GM21447 (cell line): ENCODE measurements around the gene UBR3.
"Not testable (repeated sequence)": the region's sequence is repeated elsewhere in the genome, so short reads cannot be mapped to it uniquely, and the experiment has no call there.

ENCODE experiments used
- ATAC-seq: cut with Tn5 transposase; IDR thresholded peaks from one replicate; pipeline ENCODE4 v1.9.1; 2021; ENCODE audit not compliant: unreplicated experiment

The UBR3 gene

GRCh38 chr2:169945515-169945914 is 118.3 kb downstream of the UBR3 start:
- no peak for ATAC-seq

GRCh38 chr2:169946092-169946491 is 118.8 kb downstream of the UBR3 start:
- ATAC-seq: no peak

DNA sequence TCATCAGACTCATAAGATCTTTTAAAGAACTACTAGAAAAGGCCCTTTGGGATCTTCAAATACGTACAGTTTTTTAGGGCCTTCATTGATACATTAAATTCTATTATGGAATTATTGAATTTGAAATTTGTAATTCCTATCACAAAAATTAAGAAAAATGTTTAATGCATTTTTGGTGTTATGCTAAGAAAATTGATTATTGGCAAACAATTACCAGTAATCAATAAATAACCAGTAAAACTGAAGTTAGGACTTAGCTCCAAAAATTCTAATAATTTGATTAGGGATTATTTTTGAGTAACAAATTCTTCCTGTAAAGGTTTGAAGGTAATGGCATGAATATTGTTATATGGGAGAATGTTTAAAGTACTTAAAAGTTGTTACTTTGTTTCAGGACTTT is 119.3 kb downstream of the UBR3 start:
- no peak for ATAC-seq

DNA sequence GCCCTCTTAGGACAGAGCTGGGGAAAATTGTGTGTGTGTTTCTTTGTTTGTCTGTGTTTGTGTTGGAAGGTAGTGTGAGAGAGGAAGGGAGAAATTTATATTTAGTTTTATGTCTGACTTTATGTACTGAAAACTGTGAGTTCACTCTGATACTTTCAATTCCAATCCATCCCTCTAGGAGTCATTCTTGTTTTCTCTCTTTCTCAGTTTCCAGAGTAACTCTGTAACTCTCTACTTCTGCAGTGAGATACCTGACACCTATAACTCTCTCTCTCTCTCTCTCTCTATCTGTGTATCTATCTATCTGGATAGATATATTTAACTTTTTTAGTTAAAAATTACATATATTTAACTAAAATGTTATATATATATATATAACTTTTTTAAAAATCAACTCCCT is 128.7 kb downstream of the UBR3 start:
- ATAC-seq: no peak

DNA sequence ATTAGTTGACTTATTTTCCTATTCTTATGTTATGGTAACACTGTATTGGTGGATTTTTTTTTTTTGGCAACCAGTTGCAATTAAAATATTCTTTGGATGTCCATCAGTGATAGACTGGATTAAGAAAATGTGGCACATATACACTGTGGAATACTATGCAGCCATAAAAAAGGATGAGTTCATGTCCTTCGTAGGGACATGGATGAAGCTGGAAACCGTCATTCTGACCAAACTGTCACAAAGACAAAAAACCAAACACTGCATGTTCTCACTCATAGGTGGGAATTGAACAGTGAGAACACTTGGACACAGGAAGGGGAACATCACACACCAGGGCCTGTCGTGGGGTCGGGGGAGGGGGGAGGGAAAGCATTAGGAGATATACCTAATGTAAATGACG is 130.0 kb downstream of the UBR3 start:
- not testable (repeated sequence) for ATAC-seq

DNA sequence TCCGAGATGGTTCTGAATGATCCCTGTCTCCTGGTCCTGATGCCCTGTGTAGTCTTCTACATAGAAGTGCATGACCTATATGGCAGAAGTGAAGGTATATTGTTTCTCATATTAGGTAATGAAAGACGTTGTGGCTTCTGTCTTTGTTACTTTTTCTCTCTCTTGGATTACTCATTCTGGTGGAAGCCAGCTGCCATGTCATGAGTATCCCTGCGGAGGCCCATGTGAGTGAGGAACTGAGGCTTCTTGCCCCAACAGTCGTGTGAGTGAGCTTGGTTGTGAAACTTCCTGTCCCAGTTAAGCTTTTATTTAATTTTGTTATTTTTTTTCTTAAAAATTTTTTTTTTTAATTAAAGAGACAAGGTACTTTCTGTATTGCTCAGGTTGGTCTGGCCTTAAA is 134.7 kb downstream of the UBR3 start:
- no peak for ATAC-seq

GRCh38 chr2:169963786-169964185 is 136.5 kb downstream of the UBR3 start:
- no peak for ATAC-seq

- ATAC-seq: no peak
These were observed 137.5 kb downstream of the UBR3 start for GRCh38 chr2:169964740-169965139.

GRCh38 chr2:169965495-169965894 is 138.2 kb downstream of the UBR3 start:
- no peak for ATAC-seq

DNA sequence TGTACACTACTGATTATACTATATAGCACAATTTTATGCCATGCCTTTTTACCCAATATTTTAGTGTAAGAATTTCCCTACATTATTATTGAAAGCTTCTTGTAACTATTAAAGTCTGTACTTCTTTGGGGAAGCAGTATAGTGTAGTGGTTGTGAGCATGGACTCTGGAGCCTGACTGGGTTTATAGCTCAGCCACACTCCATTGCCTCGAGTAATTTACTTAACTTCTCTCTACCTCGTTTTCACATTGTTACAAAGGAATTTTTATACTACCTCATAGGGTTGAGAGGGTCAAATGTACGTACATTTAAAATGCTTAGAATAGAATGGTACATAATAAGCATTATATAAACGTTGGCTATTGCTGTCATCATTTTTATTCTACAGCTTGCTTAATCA is 139.2 kb downstream of the UBR3 start:
- ATAC-seq: no peak

DNA sequence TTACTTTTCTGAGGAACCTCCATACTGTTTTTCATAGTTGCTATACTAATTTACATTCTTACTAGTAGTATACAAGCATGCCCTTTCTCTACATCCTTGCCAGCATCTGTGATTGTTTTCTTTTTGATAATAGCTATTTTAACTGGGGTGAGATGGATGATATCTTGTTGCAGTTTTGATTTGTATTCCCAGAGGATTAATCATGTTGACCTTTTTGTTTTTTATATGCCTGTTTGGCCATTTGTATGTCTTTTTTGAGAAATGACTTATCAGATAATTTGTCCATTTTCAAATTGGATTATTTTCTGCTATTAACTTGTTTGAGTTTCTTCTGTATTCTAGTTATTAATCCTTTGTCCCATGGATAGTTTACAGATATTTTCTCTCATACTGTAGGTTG is 141.5 kb downstream of the UBR3 start:
- no peak for ATAC-seq

DNA sequence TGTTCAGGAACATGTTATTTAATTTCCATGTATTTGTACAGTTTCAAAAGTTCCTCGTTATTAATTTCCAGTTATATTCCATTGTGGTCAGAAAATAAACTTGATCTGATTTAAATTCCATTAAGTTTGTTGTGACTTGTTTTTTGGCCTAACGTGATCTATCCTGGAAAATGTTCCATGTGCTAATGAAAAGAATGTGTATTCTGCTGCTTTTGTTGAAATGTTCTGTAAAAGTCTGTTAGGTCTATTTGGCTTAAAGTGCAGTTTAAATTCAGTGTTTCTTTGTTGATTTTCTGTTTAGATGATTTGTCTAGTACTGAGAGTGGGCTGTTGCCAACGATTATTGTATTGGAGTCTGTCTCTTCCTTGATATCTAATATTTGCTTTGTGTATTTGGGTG is 148.0 kb downstream of the UBR3 start:
- ATAC-seq: no peak

GRCh38 chr2:169976335-169976851 is 149.1 kb downstream of the UBR3 start:
- ATAC-seq: no peak

DNA sequence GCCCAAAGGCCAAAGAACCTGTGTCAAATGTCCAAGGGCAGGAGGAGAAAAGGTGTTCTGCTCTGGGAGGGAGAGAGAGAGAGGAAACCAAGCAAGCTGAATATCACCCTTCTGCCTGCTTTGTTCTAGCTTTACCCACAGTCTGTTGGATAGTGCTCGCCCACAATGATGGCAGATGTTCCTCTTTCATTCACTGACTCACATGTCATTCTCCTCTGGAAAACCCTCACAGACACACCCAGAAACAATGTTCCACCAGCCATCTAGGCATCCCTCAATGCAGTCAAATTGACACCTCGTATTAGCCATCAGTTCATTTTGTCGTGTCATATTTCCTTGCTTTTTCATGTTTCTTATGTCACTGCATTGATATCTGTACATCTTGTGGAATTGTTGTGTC is 150.3 kb downstream of the UBR3 start:
- no peak for ATAC-seq

DNA sequence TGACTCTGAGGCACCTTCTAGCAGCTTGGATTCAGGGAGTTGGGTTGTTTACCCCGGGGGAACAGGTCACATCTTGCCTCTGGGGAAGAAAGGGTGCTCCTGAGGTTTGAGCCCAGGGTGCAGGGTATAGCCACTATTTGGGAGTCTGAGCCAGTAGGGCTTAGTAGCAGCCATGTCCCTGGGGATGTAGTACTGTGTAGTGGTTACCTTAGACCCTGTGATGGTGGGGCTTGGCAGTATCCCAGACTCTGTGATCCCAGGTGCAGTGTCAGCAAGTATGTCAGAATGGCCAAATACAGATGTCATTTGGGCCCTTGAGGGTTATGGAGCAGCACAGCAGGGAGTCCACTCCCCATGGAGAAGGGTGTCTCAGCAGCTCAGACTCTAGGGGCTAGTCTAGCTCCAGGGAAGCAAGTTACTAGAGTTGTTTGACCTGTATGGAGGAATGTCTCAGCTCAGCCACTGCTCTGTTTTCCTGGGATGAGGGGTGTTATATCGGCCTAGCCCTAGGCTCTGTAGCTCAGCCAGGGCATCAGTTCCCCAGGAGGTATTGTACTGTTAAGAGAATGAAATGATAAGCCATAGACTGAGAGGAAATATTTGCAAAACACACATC is 151.3 kb downstream of the UBR3 start:
- ATAC-seq: no peak

DNA sequence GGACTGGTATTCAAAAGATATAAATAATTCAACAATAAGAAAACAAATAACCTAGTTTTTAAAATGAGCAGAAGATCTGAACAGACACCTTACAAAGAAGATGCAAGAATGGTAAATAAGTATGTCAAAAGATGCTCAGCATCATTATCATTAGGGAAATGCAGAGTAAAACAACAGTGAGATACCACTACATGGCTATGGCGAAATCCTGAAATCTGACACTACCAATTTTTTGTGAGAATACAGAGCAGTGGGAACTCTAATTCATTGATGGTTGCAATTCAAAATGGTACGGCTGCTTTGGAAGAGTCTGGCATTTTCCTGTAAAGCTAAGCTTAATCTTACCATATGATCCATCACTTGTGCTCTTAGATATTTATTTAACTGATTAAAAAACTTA is 151.8 kb downstream of the UBR3 start:
- no peak for ATAC-seq

DNA sequence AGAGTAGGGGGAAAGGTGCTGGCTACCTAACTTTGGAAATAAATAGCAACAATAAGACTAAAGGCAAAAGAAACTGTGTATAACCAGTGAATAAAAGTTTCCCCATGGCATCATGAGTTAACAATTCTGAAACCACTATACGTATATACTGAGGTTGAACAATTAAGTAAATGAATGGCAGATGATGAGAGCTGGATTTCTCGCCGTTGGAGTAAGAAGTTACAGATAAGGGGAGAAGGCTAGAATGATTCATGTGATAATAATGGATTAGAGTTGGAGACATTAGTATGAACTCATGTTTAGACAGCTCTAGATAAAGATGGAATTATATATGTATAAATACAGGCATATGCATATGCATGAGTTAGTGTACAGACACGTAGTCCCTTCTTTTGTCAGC is 152.7 kb downstream of the UBR3 start:
- no peak for ATAC-seq

GRCh38 chr2:169980643-169981042 is 153.4 kb downstream of the UBR3 start:
- ATAC-seq: no peak

- ATAC-seq: no peak
These were observed 155.7 kb downstream of the UBR3 start for GRCh38 chr2:169982929-169983328.

- ATAC-seq: no peak
These were observed 156.3 kb downstream of the UBR3 start for GRCh38 chr2:169983506-169983905.

DNA sequence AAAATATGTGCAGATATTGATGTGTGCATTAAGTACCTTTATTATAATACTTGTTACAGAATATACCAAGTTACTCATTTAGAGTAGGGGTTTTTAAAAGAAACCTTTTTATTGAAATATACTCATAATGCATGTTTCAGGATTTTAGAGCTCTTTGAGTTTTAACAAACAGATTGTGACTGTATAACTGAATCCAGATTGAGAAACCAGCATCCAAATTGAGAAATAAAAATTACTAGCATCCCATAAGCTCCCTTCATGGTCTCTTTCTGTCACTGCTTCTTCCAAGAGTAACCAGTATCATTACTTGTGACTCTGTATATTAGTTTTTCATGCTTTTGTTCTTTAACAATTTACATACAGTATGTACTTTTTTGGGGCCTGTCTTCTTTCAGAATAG is 156.9 kb downstream of the UBR3 start:
- no peak for ATAC-seq

DNA sequence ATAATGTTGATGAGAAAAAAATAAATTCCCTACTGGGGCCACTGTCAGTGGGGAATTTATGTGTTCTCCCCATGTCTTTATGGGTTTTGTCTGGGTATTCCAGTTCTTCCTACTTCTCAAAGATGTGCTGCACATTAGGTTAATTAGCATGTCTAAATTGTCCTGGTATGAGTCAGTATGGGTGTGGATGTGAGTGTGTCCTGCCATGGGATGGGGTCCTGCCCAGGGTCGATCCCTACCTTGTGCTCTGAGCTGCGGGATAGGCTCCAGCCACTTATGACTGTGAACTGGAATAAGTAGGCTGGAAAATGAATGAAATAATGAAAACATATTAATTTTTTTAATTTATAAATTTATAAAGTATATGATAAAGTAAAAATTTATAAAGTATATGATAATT is 167.5 kb downstream of the UBR3 start:
- ATAC-seq: no peak

GRCh38 chr2:169997140-169997887 is 170.1 kb downstream of the UBR3 start:
- ATAC-seq: no peak
